Measurements from ENCODE around the gene ASB6.

DNA sequence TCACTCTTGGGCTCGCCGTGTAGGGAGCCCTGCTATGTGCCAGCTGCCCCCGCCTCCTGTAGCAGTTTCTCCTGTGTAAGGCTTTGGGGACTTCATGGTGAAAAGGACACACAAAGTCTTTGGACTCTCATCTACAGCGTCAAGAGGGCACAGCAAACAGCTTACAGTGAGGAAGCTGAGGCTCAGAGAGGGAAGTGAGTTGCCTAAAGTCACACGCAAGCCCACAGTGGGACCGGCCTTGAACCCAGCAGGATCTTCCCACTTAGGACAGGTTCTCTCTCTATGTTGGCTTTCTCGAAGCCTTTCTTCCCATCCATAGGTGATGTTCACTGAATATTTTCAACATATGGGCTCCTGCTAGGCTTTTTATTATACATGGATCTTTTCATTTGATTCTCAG, 13.7 kb upstream of the ASB6 start:
- TF ChIP-seq, protein P1, sequence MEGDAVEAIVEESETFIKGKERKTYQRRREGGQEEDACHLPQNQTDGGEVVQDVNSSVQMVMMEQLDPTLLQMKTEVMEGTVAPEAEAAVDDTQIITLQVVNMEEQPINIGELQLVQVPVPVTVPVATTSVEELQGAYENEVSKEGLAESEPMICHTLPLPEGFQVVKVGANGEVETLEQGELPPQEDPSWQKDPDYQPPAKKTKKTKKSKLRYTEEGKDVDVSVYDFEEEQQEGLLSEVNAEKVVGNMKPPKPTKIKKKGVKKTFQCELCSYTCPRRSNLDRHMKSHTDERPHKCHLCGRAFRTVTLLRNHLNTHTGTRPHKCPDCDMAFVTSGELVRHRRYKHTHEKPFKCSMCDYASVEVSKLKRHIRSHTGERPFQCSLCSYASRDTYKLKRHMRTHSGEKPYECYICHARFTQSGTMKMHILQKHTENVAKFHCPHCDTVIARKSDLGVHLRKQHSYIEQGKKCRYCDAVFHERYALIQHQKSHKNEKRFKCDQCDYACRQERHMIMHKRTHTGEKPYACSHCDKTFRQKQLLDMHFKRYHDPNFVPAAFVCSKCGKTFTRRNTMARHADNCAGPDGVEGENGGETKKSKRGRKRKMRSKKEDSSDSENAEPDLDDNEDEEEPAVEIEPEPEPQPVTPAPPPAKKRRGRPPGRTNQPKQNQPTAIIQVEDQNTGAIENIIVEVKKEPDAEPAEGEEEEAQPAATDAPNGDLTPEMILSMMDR (IDR thresholded peaks at IDR 0.05), result no peak
- no peak for TF ChIP-seq HDAC2 (IDR thresholded peaks at IDR 0.05)
- no peak for TF ChIP-seq CHD2 (IDR thresholded peaks at IDR 0.05; ENCODE audit: low read length, partially characterized antibody)
- TF ChIP-seq BCL3 (IDR thresholded peaks at IDR 0.05), result no peak
- TF ChIP-seq, protein P2, sequence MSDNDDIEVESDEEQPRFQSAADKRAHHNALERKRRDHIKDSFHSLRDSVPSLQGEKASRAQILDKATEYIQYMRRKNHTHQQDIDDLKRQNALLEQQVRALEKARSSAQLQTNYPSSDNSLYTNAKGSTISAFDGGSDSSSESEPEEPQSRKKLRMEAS (IDR thresholded peaks at IDR 0.05), result no peak
- TF ChIP-seq MYC (IDR thresholded peaks at IDR 0.05; ENCODE audit: borderline replicate concordance, low read length), result no peak
- no peak for TF ChIP-seq POLR2AphosphoS2 (conservative IDR thresholded peaks at IDR 0.05; ENCODE audit: low read length)
- TF ChIP-seq CEBPB (IDR thresholded peaks at IDR 0.05), result no peak
- no peak for TF ChIP-seq RCOR1 (IDR thresholded peaks at IDR 0.05; ENCODE audit: low read depth, low read length)
